HCT116 (cell line): Measurements from ENCODE around the gene ENTR1. TPM values are rescaled to one million over a fixed set of nuclear protein-coding genes. Genes with fewer than 3 reads are reported as not detected.

Experiments
- ATAC-seq: fragments of 200-7000 bp; cut with Tn5 transposase; 2 replicates; pipeline ENCODE4 v1.9.1; 2020; ENCODE audit warnings: mild to moderate bottlenecking, moderate library complexity
- BruUV-seq: library from RNA; stranded (reverse); fragments of 400-500 nt; replicated peaks from 2 replicates; lab custom pipeline; 2021; lab: Mats Ljungman, UMichigan
- CTCF ChIA-PET: fragments of 300-600 bp; sonication (Branson Sonifier 250); formaldehyde crosslinking; loops from one replicate; lab custom pipeline; 2021; ENCODE audit warnings: antibody characterized with exemption; lab: Charles Lee
- POLR2A ChIA-PET: fragments of 300-600, 350-600 bp; sonication (Branson Sonifier 250); formaldehyde crosslinking; loops from one replicate; lab custom pipeline; 2021; ENCODE audit warnings: antibody characterized with exemption; lab: Charles Lee
- RAD21 ChIA-PET, 2 experiments: fragments of 300-600 bp; sonication (Branson Sonifier 250); formaldehyde crosslinking; loops; one replicate each; lab custom pipeline; 2023; ENCODE audit warnings: low total read pairs in 2 of 2; ENCODE audit not compliant: uncharacterized antibody in 2 of 2, unreplicated experiment in 2 of 2, low non-redundant PET in 1 of 2; lab: Charles Lee
- DNase-seq: peaks from one replicate; pipeline ENCODE4 v3.0.0-alpha.2; 2010; ENCODE audit warnings: low read depth, low spot score
- H2AFZ ChIP-seq: fragments of 200-600 bp; shearing (Covaris generic), sonication (generic); 2 replicates; pipeline ENCODE4 v1.6.1; 2017; ENCODE audit warnings: low read depth, mixed run types, mixed read lengths, antibody characterized with exemption, low read length; ENCODE audit not compliant: poor library complexity, severe bottlenecking
- H3K27ac ChIP-seq: 2 replicates; pipeline ENCODE4 v1.5.1; 2012; ENCODE audit warnings: low read depth, low read length
- H3K27me3 ChIP-seq: fragments of 200-600 bp; sonication (generic); 2 replicates; pipeline ENCODE4 v1.6.1; 2016; ENCODE audit warnings: mixed run types, low read length, mixed read lengths; ENCODE audit not compliant: insufficient read depth
- H3K36me3 ChIP-seq, 2 experiments: fragments of 200-500 bp in 1 of 2; fragments of 200-600 bp in 1 of 2; sonication (Bioruptor generic) in 1 of 2; sonication (generic) in 1 of 2; 2 replicates each; pipeline versions ENCODE4 v1.5.1 to v1.6.1; 2014 to 2016; ENCODE audit warnings: low read length in 2 of 2, inconsistent platforms in 1 of 2, mixed read lengths in 1 of 2, mixed run types in 1 of 2; ENCODE audit not compliant: insufficient read depth in 2 of 2, control insufficient read depth in 1 of 2
- H3K4me1 ChIP-seq, 2 experiments: fragments of 200-600 bp in 1 of 2; sonication (generic) in 1 of 2; 2 replicates each; pipeline versions ENCODE4 v1.5.1 to v1.6.1; 2012 to 2017; ENCODE audit warnings: low read length in 2 of 2, inconsistent platforms in 1 of 2, mild to moderate bottlenecking in 1 of 2, mixed read lengths in 1 of 2, mixed run types in 1 of 2, moderate library complexity in 1 of 2; ENCODE audit not compliant: insufficient read depth in 2 of 2, control insufficient read depth in 1 of 2
- H3K4me2 ChIP-seq: fragments of 200-600 bp; sonication (generic); 2 replicates; pipeline ENCODE4 v1.6.1; 2017; ENCODE audit warnings: mixed run types, low read length, mixed read lengths
- H3K4me3 ChIP-seq, 2 experiments: fragments of 200-600 bp in 1 of 2; sonication (generic) in 1 of 2; replicated peaks in 1 of 2; 2 replicates each; pipeline ENCODE4 v1.5.1; 2011 to 2016; ENCODE audit warnings: low read length in 2 of 2, control low read depth in 1 of 2, low read depth in 1 of 2, mild to moderate bottlenecking in 1 of 2, mixed read lengths in 1 of 2, mixed run types in 1 of 2
- H3K79me2 ChIP-seq: fragments of 200-600 bp; sonication (generic); 2 replicates; pipeline ENCODE4 v1.6.1; 2017; ENCODE audit warnings: mild to moderate bottlenecking, mixed run types, low read length, moderate library complexity, mixed read lengths; ENCODE audit not compliant: insufficient read depth
- H3K9ac ChIP-seq: fragments of 200-600 bp; sonication (generic); 2 replicates; pipeline ENCODE4 v1.6.1; 2016; ENCODE audit warnings: low read length, mixed read lengths
- H3K9me2 ChIP-seq: fragments of 200-600 bp; sonication (generic), shearing (Covaris generic); 2 replicates; pipeline ENCODE4 v1.6.1; 2017; ENCODE audit warnings: mixed run types, mild to moderate bottlenecking, moderate library complexity; ENCODE audit not compliant: insufficient read depth
- H3K9me3 ChIP-seq, 2 experiments: fragments of 200-500 bp in 1 of 2; fragments of 200-600 bp in 1 of 2; sonication (Bioruptor generic) in 1 of 2; sonication (generic) in 1 of 2; 2 replicates each; pipeline ENCODE4 v1.6.1; 2014 to 2017; ENCODE audit warnings: low read length in 2 of 2, mixed read lengths in 2 of 2, inconsistent platforms in 1 of 2, low read depth in 1 of 2, mild to moderate bottlenecking in 1 of 2, mixed run types in 1 of 2, moderate library complexity in 1 of 2; ENCODE audit not compliant: control insufficient read depth in 1 of 2, insufficient read depth in 1 of 2
- H4K20me1 ChIP-seq: fragments of 200-600 bp; sonication (generic), shearing (Covaris generic); 2 replicates; pipeline ENCODE4 v1.6.1; 2017; ENCODE audit warnings: mixed run types, mild to moderate bottlenecking, moderate library complexity; ENCODE audit not compliant: insufficient read depth
- FOSL1 ChIP-seq: IDR thresholded peaks from 2 replicates; pipeline ENCODE4 v1.6.1; 2012; ENCODE audit warnings: low read depth
- MAX ChIP-seq: IDR thresholded peaks from 2 replicates; pipeline ENCODE4 v1.6.1; 2012
- POLR2A ChIP-seq: IDR thresholded peaks from 2 replicates; pipeline ENCODE4 v1.7.0; 2011; ENCODE audit warnings: borderline replicate concordance; ENCODE audit not compliant: insufficient read depth, insufficient read length; ENCODE audit errors: extremely low read depth
- RAD21 ChIP-seq: IDR thresholded peaks from 2 replicates; pipeline ENCODE4 v1.6.1; 2012; ENCODE audit warnings: low read depth, mild to moderate bottlenecking
- SIN3A ChIP-seq: IDR thresholded peaks from 2 replicates; pipeline ENCODE4 v1.6.1; 2012; ENCODE audit warnings: low read depth
- YY1 ChIP-seq: IDR thresholded peaks from 2 replicates; pipeline ENCODE4 v1.6.1; 2011; ENCODE audit warnings: low read length, low read depth, moderate library complexity, mild to moderate bottlenecking; ENCODE audit not compliant: insufficient replicate concordance; ENCODE audit errors: extremely low read depth
- ZFX ChIP-seq: fragments of 450-650 bp; IDR thresholded peaks from 2 replicates; pipeline ENCODE4 v1.6.1; 2017
- ZNF274 ChIP-seq: fragments of 200-500 bp; sonication (Bioruptor generic); IDR thresholded peaks from 2 replicates; pipeline ENCODE4 v1.6.1; 2014; ENCODE audit warnings: mild to moderate bottlenecking, low read depth, low read length, inconsistent platforms
- intact Hi-C: fragments of 100-400 bp; cut with micrococcal nuclease; formaldehyde crosslinking; loops from 2 replicates; pipeline ENCODE4 v1.10.0; 2022
- total RNA-seq: library from RNA; stranded (reverse); gene quantifications from one replicate; pipeline ENCODE4 v1.2.1, GENCODE V29; 2021; ENCODE audit not compliant: unreplicated experiment
- TF ChIP-seq, protein P1 (sequence below): IDR thresholded peaks from 2 replicates; pipeline ENCODE4 v1.6.1; 2011; ENCODE audit warnings: mild to moderate bottlenecking, low read length, moderate library complexity; ENCODE audit not compliant: insufficient replicate concordance; ENCODE audit errors: extremely low read depth
- TF ChIP-seq, protein P2 (sequence below): IDR thresholded peaks from 2 replicates; pipeline ENCODE4 v1.6.1; 2012; ENCODE audit warnings: low read depth

ENTR1 gene
- total RNA-seq, 1 experiment from 2014 or later: 119 TPM

DNA sequence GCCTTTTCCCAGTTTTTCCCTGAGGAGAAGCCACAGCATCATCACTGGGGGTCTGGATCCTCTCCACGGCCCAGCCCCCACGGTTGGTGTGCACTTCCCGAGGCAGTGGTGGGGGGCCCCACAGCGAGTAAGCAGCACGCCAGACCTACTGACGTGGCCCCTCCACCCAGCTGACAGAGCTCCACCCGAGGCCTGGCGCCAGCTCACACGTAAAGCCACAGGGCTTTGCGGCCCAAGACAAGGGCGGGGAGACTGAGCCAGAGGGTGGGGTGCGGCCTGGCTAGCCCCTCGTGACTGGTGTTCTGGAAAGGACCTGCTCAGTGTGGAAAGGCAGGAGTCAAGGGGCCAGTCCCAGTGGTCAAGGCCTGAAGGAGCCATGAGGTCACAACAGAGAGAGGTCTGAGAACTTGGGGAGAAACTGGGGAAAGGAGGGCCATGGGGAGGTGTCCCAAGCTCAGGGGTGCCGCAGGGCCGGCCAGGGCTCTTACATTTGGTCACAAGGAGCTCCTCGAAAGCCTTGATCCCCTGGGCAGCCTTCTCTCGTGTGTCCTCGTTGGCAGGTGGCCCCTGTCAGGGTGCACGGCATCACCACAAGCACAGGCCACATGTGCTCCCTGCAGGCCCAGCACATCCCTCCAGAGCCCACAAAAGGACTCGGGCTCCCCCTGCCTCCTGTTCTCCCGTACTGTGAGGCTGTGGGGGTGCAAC, 15.9 kb downstream of the ENTR1 start:
- Histone ChIP-seq H3K4me1 (peaks cover 7 to 9% of the 10 kb centered on the region in 2 experiments), H3K27ac (no peak overlapping the region), H3K79me2 (peaks cover 55% of the 10 kb centered on the region), H4K20me1 (no peaks in the 10 kb centered on the region), H2AFZ (no peak overlapping the region), H3K27me3 (no peaks in the 10 kb centered on the region), H3K9me2 (no peaks in the 10 kb centered on the region), H3K4me3 (no peak overlapping the region), H3K9ac (no peak overlapping the region), H3K36me3 (peaks cover 47 to 64% of the 10 kb centered on the region in 2 experiments), H3K9me3 (no peaks in the 10 kb centered on the region), H3K4me2 (no peak overlapping the region)
- no TSS peak for BruUV-seq
- CTCF ChIA-PET: no interaction called here
- no peak for ATAC-seq
- RAD21 ChIA-PET: no interaction called here
- intact Hi-C loops: no loop called here
- DNase-seq: no peak
- POLR2A ChIA-PET: no interaction called here
- TF ChIP-seq ZFX: no peak

- no peak overlapping the region for H3K4me3 ChIP-seq
- no peaks in the 10 kb centered on the region for H3K9me3 ChIP-seq
- H3K4me2 ChIP-seq: no peak overlapping the region
- ChIA-PET POLR2A (no interaction called here), CTCF (no interaction called here), RAD21 (no interaction called here)
- peaks cover 54 to 64% of the 10 kb centered on the region in 2 experiments for H3K36me3 ChIP-seq
- peaks cover 3% of the 10 kb centered on the region in 2 experiments for H3K4me1 ChIP-seq
- H4K20me1 ChIP-seq: no peaks in the 10 kb centered on the region
- no peak for DNase-seq
- H3K9me2 ChIP-seq: no peaks in the 10 kb centered on the region
- H3K27ac ChIP-seq: no peak overlapping the region
- no peak for ATAC-seq
- H3K27me3 ChIP-seq: no peaks in the 10 kb centered on the region
- TF ChIP-seq SIN3A: no peak
- no peak for TF ChIP-seq ZNF274
- TF ChIP-seq FOSL1: no peak
- TF ChIP-seq POLR2A: no peak
- TF ChIP-seq RAD21: no peak
- TF ChIP-seq, protein P1, sequence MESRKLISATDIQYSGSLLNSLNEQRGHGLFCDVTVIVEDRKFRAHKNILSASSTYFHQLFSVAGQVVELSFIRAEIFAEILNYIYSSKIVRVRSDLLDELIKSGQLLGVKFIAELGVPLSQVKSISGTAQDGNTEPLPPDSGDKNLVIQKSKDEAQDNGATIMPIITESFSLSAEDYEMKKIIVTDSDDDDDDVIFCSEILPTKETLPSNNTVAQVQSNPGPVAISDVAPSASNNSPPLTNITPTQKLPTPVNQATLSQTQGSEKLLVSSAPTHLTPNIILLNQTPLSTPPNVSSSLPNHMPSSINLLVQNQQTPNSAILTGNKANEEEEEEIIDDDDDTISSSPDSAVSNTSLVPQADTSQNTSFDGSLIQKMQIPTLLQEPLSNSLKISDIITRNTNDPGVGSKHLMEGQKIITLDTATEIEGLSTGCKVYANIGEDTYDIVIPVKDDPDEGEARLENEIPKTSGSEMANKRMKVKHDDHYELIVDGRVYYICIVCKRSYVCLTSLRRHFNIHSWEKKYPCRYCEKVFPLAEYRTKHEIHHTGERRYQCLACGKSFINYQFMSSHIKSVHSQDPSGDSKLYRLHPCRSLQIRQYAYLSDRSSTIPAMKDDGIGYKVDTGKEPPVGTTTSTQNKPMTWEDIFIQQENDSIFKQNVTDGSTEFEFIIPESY: no peak
- no peak for TF ChIP-seq MAX
- TF ChIP-seq YY1: no peak
- TF ChIP-seq, protein P2, sequence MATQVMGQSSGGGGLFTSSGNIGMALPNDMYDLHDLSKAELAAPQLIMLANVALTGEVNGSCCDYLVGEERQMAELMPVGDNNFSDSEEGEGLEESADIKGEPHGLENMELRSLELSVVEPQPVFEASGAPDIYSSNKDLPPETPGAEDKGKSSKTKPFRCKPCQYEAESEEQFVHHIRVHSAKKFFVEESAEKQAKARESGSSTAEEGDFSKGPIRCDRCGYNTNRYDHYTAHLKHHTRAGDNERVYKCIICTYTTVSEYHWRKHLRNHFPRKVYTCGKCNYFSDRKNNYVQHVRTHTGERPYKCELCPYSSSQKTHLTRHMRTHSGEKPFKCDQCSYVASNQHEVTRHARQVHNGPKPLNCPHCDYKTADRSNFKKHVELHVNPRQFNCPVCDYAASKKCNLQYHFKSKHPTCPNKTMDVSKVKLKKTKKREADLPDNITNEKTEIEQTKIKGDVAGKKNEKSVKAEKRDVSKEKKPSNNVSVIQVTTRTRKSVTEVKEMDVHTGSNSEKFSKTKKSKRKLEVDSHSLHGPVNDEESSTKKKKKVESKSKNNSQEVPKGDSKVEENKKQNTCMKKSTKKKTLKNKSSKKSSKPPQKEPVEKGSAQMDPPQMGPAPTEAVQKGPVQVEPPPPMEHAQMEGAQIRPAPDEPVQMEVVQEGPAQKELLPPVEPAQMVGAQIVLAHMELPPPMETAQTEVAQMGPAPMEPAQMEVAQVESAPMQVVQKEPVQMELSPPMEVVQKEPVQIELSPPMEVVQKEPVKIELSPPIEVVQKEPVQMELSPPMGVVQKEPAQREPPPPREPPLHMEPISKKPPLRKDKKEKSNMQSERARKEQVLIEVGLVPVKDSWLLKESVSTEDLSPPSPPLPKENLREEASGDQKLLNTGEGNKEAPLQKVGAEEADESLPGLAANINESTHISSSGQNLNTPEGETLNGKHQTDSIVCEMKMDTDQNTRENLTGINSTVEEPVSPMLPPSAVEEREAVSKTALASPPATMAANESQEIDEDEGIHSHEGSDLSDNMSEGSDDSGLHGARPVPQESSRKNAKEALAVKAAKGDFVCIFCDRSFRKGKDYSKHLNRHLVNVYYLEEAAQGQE: no peak
- TF ChIP-seq, all 23 proteins: peak for 0
- intact Hi-C loops: no loop called here
- BruUV-seq: no TSS peak
- peaks cover 46% of the 10 kb centered on the region for H3K79me2 ChIP-seq
- H3K9ac ChIP-seq: no peak overlapping the region
- no peak overlapping the region for H2AFZ ChIP-seq
Measured at GRCh38 chr9:136393531-136393930, 16.9 kb downstream of the ENTR1 start.
